Measurements from ENCODE around the gene PSG7.
"Not testable (repeated sequence)": the region's sequence is repeated elsewhere in the genome, so short reads cannot be mapped to it uniquely, and the experiment has no call there.

Gene PSG7

GRCh38 chr19:42913516-42913915 lies 23.5 kb downstream of the PSG7 start:
- DNase-seq (ENCODE audit: low spot score), result not testable (repeated sequence)

- DNase-seq (ENCODE audit: low spot score), result not testable (repeated sequence)
These were observed 24.1 kb downstream of the PSG7 start for GRCh38 chr19:42912941-42913340.

- not testable (repeated sequence) for DNase-seq (ENCODE audit: low spot score)
These were observed 25.3 kb downstream of the PSG7 start for GRCh38 chr19:42911731-42912130.

DNA sequence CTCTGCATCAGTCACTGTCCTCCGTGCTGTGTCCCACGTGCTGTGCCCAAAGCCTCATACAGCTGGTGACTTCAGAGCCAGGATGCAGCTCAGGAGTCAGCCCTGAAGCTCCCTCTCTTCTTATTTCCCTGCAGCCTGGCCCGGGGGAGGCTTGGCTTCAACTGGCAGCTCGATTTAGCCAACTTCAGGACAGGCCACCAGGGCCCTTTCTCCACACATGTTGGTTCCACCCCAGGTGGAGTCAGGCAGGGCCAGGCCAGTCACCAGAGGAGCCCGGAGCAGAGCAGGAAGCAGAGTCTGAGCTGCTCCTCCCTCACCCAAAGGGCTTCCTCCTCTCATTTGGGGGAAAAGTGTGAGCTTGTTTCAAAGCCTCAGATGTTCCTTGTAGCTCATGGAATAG lies 30.8 kb downstream of the PSG7 start:
- DNase-seq (ENCODE audit: low spot score), result not testable (repeated sequence)

DNA sequence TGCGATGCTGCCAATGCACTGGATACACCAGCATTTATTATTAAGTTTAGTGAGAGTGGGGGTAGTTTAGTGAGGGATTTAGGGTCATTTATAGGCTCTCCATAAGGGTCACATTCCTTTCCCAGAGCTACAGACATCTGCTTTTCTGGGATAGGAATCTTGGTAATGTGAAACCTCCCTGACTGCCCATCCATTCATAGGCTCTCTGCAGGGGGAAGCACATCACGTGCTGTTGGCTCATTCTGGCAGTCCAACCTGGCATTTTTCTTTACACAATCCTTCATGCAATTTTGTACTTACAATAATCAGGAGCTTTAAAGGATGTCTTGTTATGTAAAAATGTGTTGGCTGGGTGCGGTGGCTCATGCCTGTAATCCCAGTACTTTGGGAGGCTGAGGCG lies 36.4 kb downstream of the PSG7 start:
- DNase-seq (ENCODE audit: low spot score), result not testable (repeated sequence)

DNA sequence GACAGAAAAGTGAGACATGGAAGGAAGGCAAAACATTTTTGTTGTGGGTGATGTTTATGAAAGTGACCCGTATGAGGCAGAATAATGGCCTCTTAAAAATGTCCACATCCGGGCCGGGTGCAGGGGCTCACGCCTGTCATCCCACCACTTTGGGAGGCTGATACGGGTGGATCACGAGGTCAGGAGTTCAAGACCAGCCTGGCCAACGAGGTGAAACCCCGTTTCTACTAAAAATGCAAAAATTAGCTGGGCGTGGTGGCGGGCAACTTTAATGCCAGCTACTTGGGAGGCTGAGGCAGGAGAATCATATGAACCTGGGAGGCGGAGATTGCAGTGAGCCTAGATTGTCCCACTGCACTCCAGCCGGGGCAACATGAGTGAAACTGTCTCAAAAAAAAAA lies 37.3 kb downstream of the PSG7 start:
- DNase-seq (ENCODE audit: low spot score), result not testable (repeated sequence)

- not testable (repeated sequence) for DNase-seq (ENCODE audit: low spot score)
These were observed 37.9 kb downstream of the PSG7 start for GRCh38 chr19:42899110-42899509.

DNA sequence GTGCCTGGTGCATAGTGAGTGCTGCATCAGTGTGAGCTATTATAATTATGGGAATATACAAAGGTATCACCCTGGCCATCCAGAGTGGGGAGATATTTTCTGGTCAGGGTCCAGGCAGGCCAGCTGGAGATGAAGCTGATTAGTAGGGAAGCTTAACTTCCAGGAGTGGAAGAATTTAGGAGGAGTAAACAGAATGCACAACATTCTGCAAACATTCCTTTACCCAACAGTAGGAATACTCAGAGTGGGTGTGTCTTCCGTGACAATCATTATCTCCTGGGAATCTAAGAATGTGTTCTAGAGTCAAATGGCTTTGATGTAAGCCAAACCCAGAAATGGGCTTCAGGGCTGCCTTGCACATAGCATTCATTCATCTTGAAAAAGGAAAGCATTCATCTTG lies 38.4 kb downstream of the PSG7 start:
- DNase-seq (ENCODE audit: low spot score), result not testable (repeated sequence)

DNA sequence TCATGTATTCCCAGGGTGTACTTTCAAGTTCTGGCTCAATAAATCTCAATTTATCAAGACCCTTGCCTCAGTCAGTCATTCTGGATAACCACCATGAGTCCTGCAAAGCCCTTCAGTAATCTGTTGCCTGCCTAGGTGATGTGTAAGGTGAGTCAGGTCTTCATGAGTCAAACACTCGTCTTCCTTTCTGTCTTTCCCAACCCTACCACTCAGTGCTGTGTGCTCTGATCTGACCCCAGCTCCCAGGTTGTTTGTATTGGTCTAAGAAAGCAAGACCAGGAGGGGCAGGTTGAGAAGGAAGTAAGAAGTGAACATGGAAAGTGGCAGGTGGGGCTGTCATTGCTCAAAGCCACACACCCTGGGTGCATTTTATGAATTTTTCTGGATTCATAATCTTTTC lies 39.3 kb downstream of the PSG7 start:
- DNase-seq (ENCODE audit: low spot score), result not testable (repeated sequence)

DNA sequence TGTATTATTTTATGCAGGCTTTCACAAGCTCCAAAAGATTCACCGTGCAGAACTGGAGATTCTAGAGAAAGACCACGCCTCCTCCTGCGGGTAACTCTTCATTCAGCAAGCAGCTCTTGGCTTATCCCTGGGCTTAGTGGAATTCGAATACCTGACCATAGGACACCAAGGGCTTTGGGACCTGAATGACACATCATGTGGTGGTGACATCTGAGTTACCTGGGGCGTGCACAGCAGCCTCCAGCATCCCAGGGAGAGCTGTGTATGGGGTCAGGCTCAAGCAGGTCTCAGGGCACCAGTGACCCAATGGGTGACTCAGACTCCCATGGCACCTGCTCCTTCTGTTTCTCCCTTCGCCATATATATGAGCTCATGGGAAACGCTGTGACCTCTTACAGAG lies 46.6 kb downstream of the PSG7 start:
- not testable (repeated sequence) for DNase-seq (ENCODE audit: low spot score)

DNA sequence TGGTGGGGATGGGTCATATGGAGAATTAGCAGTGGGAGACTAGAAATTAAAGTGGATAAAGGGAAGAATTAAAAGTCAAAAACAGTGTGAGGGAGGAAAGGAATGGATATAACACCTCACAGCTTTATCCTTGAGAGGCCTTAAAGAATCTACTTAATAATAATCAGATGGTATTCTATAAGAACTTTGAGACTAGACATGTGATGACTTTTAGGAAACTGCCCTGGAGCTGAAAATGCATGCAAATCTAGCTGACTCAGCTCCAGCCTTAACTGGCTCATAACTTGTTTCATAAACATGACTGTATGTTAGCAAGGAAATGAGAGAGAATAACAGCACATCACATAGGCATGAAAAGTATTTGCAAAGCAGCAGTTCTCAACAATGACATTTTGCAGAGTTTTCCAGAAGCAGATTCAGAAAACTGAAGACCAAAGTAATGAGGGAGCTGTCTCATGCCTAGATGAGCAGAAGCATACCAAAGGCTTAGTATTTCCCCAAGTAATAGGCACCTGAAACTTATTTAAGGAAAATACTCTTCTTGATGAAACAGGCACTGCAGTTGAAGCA lies 49.0 kb downstream of the PSG7 start:
- DNase-seq (ENCODE audit: low spot score), result not testable (repeated sequence)

GRCh38 chr19:42882730-42883129 lies 54.3 kb downstream of the PSG7 start:
- DNase-seq (ENCODE audit: low spot score), result not testable (repeated sequence)

DNA sequence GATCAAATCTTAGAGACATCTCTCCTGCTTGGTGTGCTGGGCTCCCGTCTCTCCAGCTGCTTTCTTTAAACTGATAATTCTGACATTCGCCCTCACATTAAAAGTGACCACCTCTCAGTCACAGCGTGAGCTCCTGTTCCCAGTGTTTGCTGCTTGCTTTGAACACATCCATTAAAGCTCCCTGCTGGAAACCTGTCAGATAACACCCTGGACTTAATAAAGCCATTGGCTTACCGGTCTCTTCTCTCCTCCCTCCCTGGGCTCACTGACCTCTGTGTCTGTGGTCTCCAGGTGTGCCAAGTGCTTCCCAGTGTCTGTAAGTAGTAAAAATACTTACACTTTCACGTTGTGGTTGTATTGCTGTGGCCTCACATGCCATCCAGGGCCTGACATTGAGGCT lies 55.0 kb downstream of the PSG7 start:
- DNase-seq (ENCODE audit: low spot score), result not testable (repeated sequence)

DNA sequence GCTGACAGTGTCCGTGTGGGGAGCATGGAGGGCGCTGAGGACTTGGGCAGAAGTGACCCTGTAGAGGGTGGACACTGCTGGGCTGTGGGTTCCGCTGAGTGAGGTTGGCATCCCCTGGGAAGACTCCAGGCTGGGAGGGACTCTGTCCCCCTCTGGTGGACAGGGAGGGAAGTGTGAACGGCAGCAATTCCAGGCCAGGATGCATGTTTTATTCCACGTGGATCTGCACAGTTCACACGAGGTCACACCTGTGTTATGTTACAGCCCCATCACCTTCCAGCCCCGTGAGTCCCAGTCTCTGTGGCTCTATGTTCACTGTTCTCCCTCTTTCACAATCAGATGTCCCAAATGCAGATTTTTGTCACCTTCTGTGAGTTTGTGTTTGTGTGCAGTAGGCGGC lies 55.7 kb downstream of the PSG7 start:
- not testable (repeated sequence) for DNase-seq (ENCODE audit: low spot score)

DNA sequence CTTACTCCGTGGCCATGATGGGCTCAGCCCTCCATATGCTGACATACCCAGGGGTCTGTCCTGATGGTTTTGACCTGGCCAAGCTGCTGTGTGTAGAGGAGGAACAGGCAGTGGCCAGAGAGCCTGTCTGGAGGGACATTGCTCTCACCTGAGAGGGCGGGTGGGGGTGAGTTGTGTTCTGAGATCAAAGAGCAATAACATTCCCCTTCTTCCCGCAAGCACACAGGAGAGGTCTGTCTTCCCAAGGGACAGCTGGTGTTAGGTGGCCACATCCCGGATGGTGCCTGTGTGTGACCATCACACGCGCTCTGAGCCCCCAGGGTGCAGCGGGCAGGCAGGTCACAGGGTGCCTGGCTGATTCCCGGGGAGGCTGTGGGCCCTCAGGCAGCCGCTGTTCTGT lies 56.4 kb downstream of the PSG7 start:
- DNase-seq (ENCODE audit: low spot score), result not testable (repeated sequence)

DNA sequence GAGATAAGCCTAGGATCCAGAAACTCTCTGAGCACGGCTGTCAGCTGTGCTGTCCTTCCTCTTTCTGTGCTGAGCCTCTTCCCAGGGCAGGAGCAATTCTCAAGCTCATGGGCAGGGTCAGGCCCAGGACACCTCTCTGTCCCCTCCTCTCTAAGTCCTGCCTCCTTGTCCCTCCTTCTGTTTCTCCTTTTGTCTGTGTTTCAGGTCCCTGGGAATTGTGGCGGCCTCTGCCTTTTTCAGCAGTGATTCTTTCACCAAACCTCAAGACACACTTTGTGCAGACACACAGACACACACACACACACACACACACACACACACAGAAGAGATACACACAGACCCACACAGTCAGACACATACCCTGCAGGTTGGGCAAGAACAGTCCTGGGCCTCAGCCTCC lies 57.4 kb downstream of the PSG7 start, which contains the start of gene PSG1:
Gene PSG1, minus strand, starts transcription at position 101 of the 400 bp plus-strand sequence. CDS start 132 bp downstream, outside the sequence.
- DNase-seq (ENCODE audit: low spot score), result no peak

DNA sequence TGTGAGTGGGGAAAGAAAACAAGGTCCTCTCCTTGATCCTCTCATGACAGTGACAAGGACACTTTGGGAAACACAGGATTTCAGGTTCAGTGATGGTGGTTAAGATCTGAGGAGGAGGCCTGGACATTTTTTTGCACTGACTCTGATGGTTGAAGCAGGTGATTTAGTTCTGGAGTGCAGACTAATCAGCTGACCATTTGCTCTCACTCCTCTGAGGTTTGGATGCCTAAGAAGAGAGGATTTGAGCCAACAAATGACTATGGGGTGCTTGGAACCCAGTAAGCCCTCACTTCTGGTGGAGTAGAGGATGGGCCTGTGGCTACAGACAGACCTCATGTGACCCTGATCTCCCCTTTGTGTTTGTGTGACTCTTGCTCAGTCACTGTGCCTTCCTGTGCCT lies 60.4 kb downstream of the PSG7 start:
- DNase-seq (ENCODE audit: low spot score), result not testable (repeated sequence)

- DNase-seq (ENCODE audit: low spot score), result not testable (repeated sequence)
These were observed 61.1 kb downstream of the PSG7 start for GRCh38 chr19:42875881-42876280.

- not testable (repeated sequence) for DNase-seq (ENCODE audit: low spot score)
These were observed 61.9 kb downstream of the PSG7 start for GRCh38 chr19:42874901-42875813.

DNA sequence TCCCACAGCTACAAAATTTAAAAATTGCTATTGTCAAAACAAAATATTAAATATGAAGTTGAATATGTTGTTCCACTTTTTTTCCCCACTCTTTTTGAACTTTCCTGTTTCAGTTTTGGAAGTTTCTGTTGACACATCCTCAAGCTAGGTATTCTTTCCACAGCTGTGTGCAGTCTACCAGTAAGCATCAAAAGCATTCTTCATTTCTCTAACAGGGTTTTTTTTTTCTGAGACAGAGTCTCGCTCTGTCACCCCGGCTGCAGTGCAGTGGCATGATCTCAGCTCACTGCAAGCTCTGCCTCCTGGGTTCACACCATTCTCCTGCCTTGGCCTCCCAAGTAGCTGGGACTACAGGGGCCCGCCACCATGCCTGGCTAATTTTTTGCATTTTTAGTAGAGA lies 62.9 kb downstream of the PSG7 start:
- DNase-seq (ENCODE audit: low spot score), result not testable (repeated sequence)
